H1 (cell line): ENCODE measurements around the gene KRTAP1-5. TPM values are rescaled to one million over a fixed set of nuclear protein-coding genes. Genes with fewer than 3 reads are reported as not detected.

Experiments used
- CTCF ChIA-PET: fragments of 300-600 bp; sonication (Branson Sonifier 250); formaldehyde crosslinking; loops from one replicate; lab custom pipeline; 2021; ENCODE audit not compliant: partially characterized antibody; lab: Charles Lee
- POLR2A ChIA-PET: fragments of 300-600 bp; sonication (Branson Sonifier 250); formaldehyde crosslinking; loops from one replicate; lab custom pipeline; 2021; ENCODE audit warnings: inconsistent platforms; ENCODE audit not compliant: partially characterized antibody; lab: Charles Lee
- DNase-seq, 2 experiments: peaks; one replicate each; pipeline versions ENCODE4 v3.0.0 to v3.0.0-alpha.2; 2010 to 2022; ENCODE audit warnings: low spot score in 2 of 2, low read depth in 1 of 2, mixed read lengths in 1 of 2
- FAIRE-seq: peaks from 2 replicates; lab custom pipeline; 2011; peaks lifted over from hg19 to GRCh38; lab: Jason Lieb, UNC
- H2AFZ ChIP-seq: 2 replicates; pipeline ENCODE4 v1.8.1; 2012; ENCODE audit warnings: low read length, inconsistent platforms
- H2AK5ac ChIP-seq: 2 replicates; pipeline ENCODE4 v1.6.1; 2013; ENCODE audit warnings: low read depth, low read length
- H2BK120ac ChIP-seq: replicated peaks from 2 replicates; pipeline ENCODE3; 2013; ENCODE audit warnings: low read depth, low read length, inconsistent platforms
- H2BK12ac ChIP-seq: 2 replicates; pipeline ENCODE4 v1.6.1; 2013; ENCODE audit warnings: low read depth, low read length
- H2BK15ac ChIP-seq: 2 replicates; pipeline ENCODE4 v1.6.1; 2013; ENCODE audit warnings: low read length
- H2BK20ac ChIP-seq: 2 replicates; pipeline ENCODE4 v1.6.1; 2013; ENCODE audit warnings: low read length
- H2BK5ac ChIP-seq: 2 replicates; pipeline ENCODE4 v1.6.1; 2013; ENCODE audit warnings: low read depth, low read length
- H3K14ac ChIP-seq: 2 replicates; pipeline ENCODE4 v1.6.1; 2013; ENCODE audit warnings: inconsistent platforms; ENCODE audit not compliant: insufficient read length
- H3K18ac ChIP-seq: 2 replicates; pipeline ENCODE4 v1.6.1; 2013; ENCODE audit warnings: low read length; ENCODE audit errors: extremely low read depth
- H3K23ac ChIP-seq: 2 replicates; pipeline ENCODE4 v1.6.1; 2013; ENCODE audit warnings: inconsistent platforms; ENCODE audit not compliant: insufficient read length
- H3K23me2 ChIP-seq: 2 replicates; pipeline ENCODE4 v1.6.1; 2013; ENCODE audit warnings: low read depth, low read length
- H3K27ac ChIP-seq: 2 replicates; pipeline ENCODE4 v1.6.1; 2011; ENCODE audit warnings: low read depth, low read length, inconsistent platforms
- H3K27me3 ChIP-seq, 4 experiments: replicated peaks in 1 of 4; 1 replicate in 1 of 4; 2 replicates in 3 of 4; pipeline versions ENCODE4 v1.6.1 to v1.8.1; 2011 to 2013; ENCODE audit warnings: low read length in 3 of 4, mild to moderate bottlenecking in 3 of 4, inconsistent platforms in 2 of 4, mixed read lengths in 2 of 4, moderate library complexity in 1 of 4; ENCODE audit not compliant: control insufficient read depth in 3 of 4, insufficient read depth in 3 of 4; ENCODE audit errors: extremely low read depth in 1 of 4
- H3K36me3 ChIP-seq, 4 experiments: 2 replicates each; pipeline versions ENCODE4 v1.6.1 to v1.8.1; 2011 to 2013; ENCODE audit warnings: mild to moderate bottlenecking in 4 of 4, low read length in 3 of 4, moderate library complexity in 2 of 4, control low read depth in 1 of 4, inconsistent platforms in 1 of 4; ENCODE audit not compliant: insufficient read depth in 4 of 4, control insufficient read depth in 2 of 4
- H3K4ac ChIP-seq: replicated peaks from 2 replicates; pipeline ENCODE3; 2013; ENCODE audit warnings: low read length, low read depth, mixed read lengths, inconsistent platforms; ENCODE audit not compliant: insufficient read length
- H3K4me1 ChIP-seq, 4 experiments: replicated peaks in 1 of 4; 1 replicate in 1 of 4; 2 replicates in 3 of 4; pipeline versions ENCODE4 v1.6.1 to v1.8.1; 2011 to 2013; ENCODE audit warnings: low read length in 3 of 4, inconsistent platforms in 2 of 4, mixed read lengths in 1 of 4; ENCODE audit not compliant: insufficient read depth in 4 of 4, control insufficient read depth in 3 of 4
- H3K4me2 ChIP-seq, 2 experiments: 2 replicates each; pipeline versions ENCODE4 v1.6.1 to v1.8.1; 2011 to 2013; ENCODE audit warnings: low read depth in 2 of 2, low read length in 2 of 2, control low read depth in 1 of 2, inconsistent platforms in 1 of 2, mild to moderate bottlenecking in 1 of 2; ENCODE audit not compliant: insufficient read depth in 1 of 2
- H3K4me3 ChIP-seq, 4 experiments: fragments of 200-600, 300-600 bp in 1 of 4; sonication (generic), shearing (Covaris generic), sonication (Bioruptor Twin) in 1 of 4; 2 replicates each; pipeline versions ENCODE4 v1.5.1 to v1.8.1; 2011 to 2016; ENCODE audit warnings: low read length in 4 of 4, low read depth in 3 of 4, control low read depth in 2 of 4, inconsistent platforms in 2 of 4, mild to moderate bottlenecking in 2 of 4, mixed read lengths in 1 of 4, moderate library complexity in 1 of 4; ENCODE audit not compliant: insufficient read depth in 2 of 4; ENCODE audit errors: extremely low read depth in 1 of 4
- H3K56ac ChIP-seq: replicated peaks from 2 replicates; pipeline ENCODE3; 2013; ENCODE audit warnings: low read depth, mild to moderate bottlenecking, mixed read lengths, low read length, inconsistent platforms; ENCODE audit not compliant: insufficient read length
- H3K79me1 ChIP-seq: 2 replicates; pipeline ENCODE4 v1.6.1; 2013; ENCODE audit warnings: low read depth, low read length, control low read depth
- H3K79me2 ChIP-seq, 2 experiments: 2 replicates each; pipeline versions ENCODE4 v1.6.1 to v1.8.1; 2012 to 2013; ENCODE audit warnings: low read length in 2 of 2, mild to moderate bottlenecking in 2 of 2, inconsistent platforms in 1 of 2; ENCODE audit not compliant: insufficient read depth in 2 of 2, control insufficient read depth in 1 of 2
- H3K9ac ChIP-seq, 4 experiments: replicated peaks in 1 of 4; 1 replicate in 1 of 4; 2 replicates in 3 of 4; pipeline versions ENCODE4 v1.6.1 to v1.8.1; 2011 to 2013; ENCODE audit warnings: low read depth in 3 of 4, low read length in 3 of 4, control low read depth in 2 of 4, mild to moderate bottlenecking in 2 of 4, moderate library complexity in 2 of 4, inconsistent platforms in 1 of 4; ENCODE audit errors: extremely low read depth in 1 of 4
- H3K9me3 ChIP-seq, 2 experiments: 2 replicates each; pipeline versions ENCODE4 v1.6.1 to v1.8.1; 2012 to 2013; ENCODE audit warnings: mild to moderate bottlenecking in 2 of 2, moderate library complexity in 2 of 2, control low read depth in 1 of 2, inconsistent platforms in 1 of 2, low read depth in 1 of 2, low read length in 1 of 2, mixed read lengths in 1 of 2; ENCODE audit not compliant: insufficient read depth in 2 of 2
- H4K20me1 ChIP-seq, 2 experiments: replicated peaks in 1 of 2; 2 replicates each; pipeline versions ENCODE3 to v1.8.1; 2011 to 2013; ENCODE audit warnings: inconsistent platforms in 2 of 2, low read length in 2 of 2, mild to moderate bottlenecking in 1 of 2; ENCODE audit not compliant: insufficient read depth in 2 of 2, control insufficient read depth in 1 of 2
- H4K5ac ChIP-seq: 2 replicates; pipeline ENCODE4 v1.6.1; 2013; ENCODE audit warnings: low read length, low read depth, mixed read lengths, inconsistent platforms; ENCODE audit not compliant: insufficient read length
- H4K8ac ChIP-seq: 2 replicates; pipeline ENCODE4 v1.8.0; 2013; ENCODE audit warnings: mild to moderate bottlenecking, moderate library complexity, low read length, inconsistent platforms; ENCODE audit not compliant: insufficient read depth; ENCODE audit errors: extremely low read depth
- H4K91ac ChIP-seq: replicated peaks from 2 replicates; pipeline ENCODE3; 2013; ENCODE audit warnings: low read length, mixed read lengths, inconsistent platforms; ENCODE audit not compliant: insufficient read length
- BCL11A ChIP-seq, 2 experiments: IDR thresholded peaks; one replicate each; pipeline ENCODE4 v1.6.1; 2011; ENCODE audit warnings: low read depth in 2 of 2, low read length in 2 of 2, mild to moderate bottlenecking in 2 of 2
- BRCA1 ChIP-seq: IDR thresholded peaks from 2 replicates; pipeline ENCODE4 v1.6.1; 2012; ENCODE audit warnings: low read depth, low read length, improper control_type of control experiment
- CBX5 ChIP-seq: fragments of 300-800, 300-1000 bp; sonication (generic); IDR thresholded peaks from 2 replicates; pipeline ENCODE4 v1.7.1; 2016; ENCODE audit warnings: antibody characterized with exemption, low read length, low read depth
- EZH2 ChIP-seq: fragments of 200-600 bp; sonication (generic); IDR thresholded peaks from 2 replicates; pipeline ENCODE4 v1.7.1; 2012; ENCODE audit warnings: low read depth, mild to moderate bottlenecking, moderate library complexity, low read length, inconsistent platforms; ENCODE audit not compliant: severe bottlenecking
- KDM4A ChIP-seq: IDR thresholded peaks from one replicate; pipeline ENCODE4 v1.7.1; 2012; ENCODE audit warnings: low read depth, mild to moderate bottlenecking, moderate library complexity, low read length, inconsistent platforms; ENCODE audit not compliant: severe bottlenecking
- KDM5A ChIP-seq: fragments of 200-600 bp; IDR thresholded peaks from 2 replicates; pipeline ENCODE4 v1.7.1; 2012; ENCODE audit warnings: mild to moderate bottlenecking, low read length, inconsistent platforms, mixed read lengths
- RAD21 ChIP-seq, 2 experiments: IDR thresholded peaks in 1 of 2; conservative IDR thresholded peaks in 1 of 2; 2 replicates each; pipeline ENCODE4 v1.6.1; 2011; ENCODE audit warnings: low read depth in 2 of 2, low read length in 2 of 2, improper control_type of control experiment in 1 of 2, inconsistent platforms in 1 of 2, mild to moderate bottlenecking in 1 of 2, moderate library complexity in 1 of 2
- SRF ChIP-seq: IDR thresholded peaks from 2 replicates; pipeline ENCODE4 v1.6.1; 2011; ENCODE audit warnings: mild to moderate bottlenecking, low read depth, low read length, moderate library complexity
- SUZ12 ChIP-seq: fragments of 200-600 bp; sonication (generic); IDR thresholded peaks from 2 replicates; pipeline ENCODE4 v1.6.1; 2012; ENCODE audit warnings: mild to moderate bottlenecking, inconsistent platforms, low read length, moderate library complexity, mixed read lengths
- WGBS, 2 experiments: shearing (Covaris generic) in 1 of 2; methylation state at CpG; one replicate each; pipeline versions ENCODE4 v1.1.6 to v1.1.7; 2013 to 2015; ENCODE audit warnings: low lambda C conversion rate in 2 of 2, mixed read lengths in 2 of 2, inconsistent platforms in 1 of 2, low coverage in 1 of 2, missing lambda C conversion rate in 1 of 2; ENCODE audit not compliant: insufficient replicate concordance in 2 of 2, insufficient coverage in 1 of 2, insufficient read length in 1 of 2; ENCODE audit errors: extremely low coverage in 1 of 2, missing lambda C conversion rate in 1 of 2; 5-methylcytosine and 5-hydroxymethylcytosine counted together
- polyA plus RNA-seq, 7 experiments: library from polyadenylated mRNA; depleted of rRNA in 3 of 7; stranded (reverse) in 5 of 7; unstranded in 2 of 7; fragments of >200 nt in 5 of 7; fragments of 200-250 nt in 2 of 7; gene quantifications; 1 replicate in 5 of 7; 2 replicates in 1 of 7; 4 replicates in 1 of 7; pipeline versions ENCODE4 v1.2.1 to v1.2.3, GENCODE V29; 2011 to 2013; ENCODE audit warnings: missing spikeins in 2 of 7, mixed read lengths in 2 of 7
- total RNA-seq: library from RNA; stranded (reverse); fragmentation: NEBNext Ultra II Directional; extraction: Animal tissue kit (Norgen Biotek cat#: 25700); gene quantifications from 2 replicates; pipeline ENCODE4 v1.2.1, GENCODE V29; 2021

The KRTAP1-5 gene
- total and polyA plus RNA-seq, 2 of the 8 experiments (the other 6 are each of a cell fraction or from before 2014, with no cell fraction given), result not detected

GRCh38 chr17:41071606-41072360, 44.8 kb upstream of the KRTAP1-5 start:
- no peak overlapping the region for H4K8ac ChIP-seq
- H3K4me2 ChIP-seq, result no peak overlapping the region
- H3K23ac ChIP-seq, result no peak overlapping the region
- no peak overlapping the region for H2AK5ac ChIP-seq
- no peaks in the 10 kb centered on the region for H3K4me1 ChIP-seq
- no peak overlapping the region; the same call in 1 of the 2 replicates for H2BK15ac ChIP-seq
- no peak overlapping the region for H3K4me3 ChIP-seq
- H3K23me2 ChIP-seq, result no peaks in the 10 kb centered on the region
- no peaks in the 10 kb centered on the region for H3K27me3 ChIP-seq
- H4K5ac ChIP-seq, result no peak overlapping the region
- H3K9ac ChIP-seq, result no peak overlapping the region
- H3K36me3 ChIP-seq, result no peaks in the 10 kb centered on the region
- no peak overlapping the region for H3K14ac ChIP-seq
- H3K79me2 ChIP-seq, result no peaks in the 10 kb centered on the region
- H4K20me1 ChIP-seq, result no peaks in the 10 kb centered on the region
- WGBS, 2 experiments, result 88% methylated on average over 5 of the region's 5 CpGs; no CpG with 5 or more reads in 1 of the 2 experiments
- CTCF ChIA-PET, result interaction anchor here (0.6 kb wide), 1 partner anchor 184 kb away, joined by 3 read pairs; no protein-coding TSS in a partner anchor
- DNase-seq (no peak), FAIRE-seq (no peak)
- no peak overlapping the region for H3K4ac ChIP-seq
- POLR2A ChIA-PET, result no interaction called here
- H3K9me3 ChIP-seq, result no peaks in the 10 kb centered on the region
- no peak overlapping the region for H2BK120ac ChIP-seq
- H2BK5ac ChIP-seq, result no peak overlapping the region
- no peak overlapping the region for H3K27ac ChIP-seq
- H2AFZ ChIP-seq, result no peak overlapping the region
- no peaks in the 10 kb centered on the region for H3K79me1 ChIP-seq
- no peak overlapping the region for H2BK12ac ChIP-seq
- no peak overlapping the region for H3K18ac ChIP-seq
- no peak overlapping the region for H2BK20ac ChIP-seq
- no peak overlapping the region for H4K91ac ChIP-seq
- no peak overlapping the region for H3K56ac ChIP-seq
- TF ChIP-seq SRF, result no peak
- TF ChIP-seq SUZ12, result no peak
- TF ChIP-seq BCL11A (IDR thresholded peaks at IDR 0.05; ENCODE audit: low read depth in 2 of 2, low read length in 2 of 2), result no peak
- TF ChIP-seq RAD21 (IDR thresholded peaks at IDR 0.05 in 1 of 2, conservative IDR thresholded peaks at IDR 0.05 in 1 of 2; ENCODE audit: low read depth in 2 of 2, low read length in 2 of 2), result no peak
- no peak for TF ChIP-seq BRCA1
- no peak for TF ChIP-seq EZH2
- no peak for TF ChIP-seq KDM4A
- no peak for TF ChIP-seq CBX5
- no peak for TF ChIP-seq KDM5A
